H1 (cell line): Measurements from ENCODE around the gene MAP4. TPM values are rescaled to one million over a fixed set of nuclear protein-coding genes. Genes with fewer than 3 reads are reported as not detected.

Experiments
- E2F6 ChIP-seq: IDR thresholded peaks from 2 replicates; pipeline ENCODE4 v1.6.1; 2012; ENCODE audit warnings: inconsistent platforms
- TCF12 ChIP-seq: IDR thresholded peaks from 2 replicates; pipeline ENCODE4 v1.6.1; 2011; ENCODE audit warnings: low read depth, mild to moderate bottlenecking, low read length
- polyA plus RNA-seq, 7 experiments: library from polyadenylated mRNA; depleted of rRNA in 3 of 7; stranded (reverse) in 5 of 7; unstranded in 2 of 7; fragments of >200 nt in 5 of 7; fragments of 200-250 nt in 2 of 7; gene quantifications; 1 replicate in 5 of 7; 2 replicates in 1 of 7; 4 replicates in 1 of 7; pipeline versions ENCODE4 v1.2.1 to v1.2.3, GENCODE V29; 2011 to 2013; ENCODE audit warnings: missing spikeins in 2 of 7, mixed read lengths in 2 of 7
- total RNA-seq: library from RNA; stranded (reverse); fragmentation: NEBNext Ultra II Directional; extraction: Animal tissue kit (Norgen Biotek cat#: 25700); gene quantifications from 2 replicates; pipeline ENCODE4 v1.2.1, GENCODE V29; 2021

The MAP4 gene
- total and polyA plus RNA-seq, 2 of the 8 experiments (the other 6 are each of a cell fraction or from before 2014, with no cell fraction given) = 67.0 to 179 TPM

GRCh38 chr3:47813551-47814177 lies 202.6 kb downstream of the MAP4 start (continued):
- TF ChIP-seq TCF12 (no peak), E2F6 (no peak)
